WI38 (cell line): Measurements from ENCODE around the gene ITGB2.

Experiments used
- H3K4me3 ChIP-seq: 2 replicates; pipeline ENCODE4 v1.5.1; 2011; ENCODE audit warnings: low read depth, mild to moderate bottlenecking, control low read depth, low read length
- CTCF ChIP-seq: IDR thresholded peaks from 2 replicates; pipeline ENCODE4 v1.5.1; 2012; ENCODE audit warnings: low read depth, mild to moderate bottlenecking, control low read depth, low read length

Gene ITGB2

GRCh38 chr21:44949161-44949778 lies 28.6 kb upstream of the ITGB2 start:
- no peak for TF ChIP-seq CTCF
- H3K4me3 ChIP-seq, result no peak overlapping the region

- TF ChIP-seq CTCF, result no peak
- no peak overlapping the region for H3K4me3 ChIP-seq
Observed at GRCh38 chr21:44948426-44949120, 27.9 kb upstream of the ITGB2 start.

GRCh38 chr21:44947930-44948331 lies 27.2 kb upstream of the ITGB2 start:
- TF ChIP-seq CTCF, result no peak
- no peak overlapping the region for H3K4me3 ChIP-seq

GRCh38 chr21:44947111-44947929 lies 26.6 kb upstream of the ITGB2 start:
- no peak overlapping the region for H3K4me3 ChIP-seq
- no peak for TF ChIP-seq CTCF

GRCh38 chr21:44946254-44947041 lies 25.7 kb upstream of the ITGB2 start:
- H3K4me3 ChIP-seq, result no peak overlapping the region
- TF ChIP-seq CTCF, result no peak

GRCh38 chr21:44944596-44944995 lies 23.9 kb upstream of the ITGB2 start:
- no peak overlapping the region for H3K4me3 ChIP-seq
- no peak for TF ChIP-seq CTCF
